Left renal cortex interstitium (tissue), 4 donors: ENCODE data around the gene DIP2C. TPM values are rescaled to one million over a fixed set of nuclear protein-coding genes. Genes with fewer than 3 reads are reported as not detected.
"Not testable (repeated sequence)": the region's sequence is repeated elsewhere in the genome, so short reads cannot be mapped to it uniquely, and the experiment has no call there.

ENCODE experiments used
- DNase-seq, 4 donors: peaks; one replicate each; pipeline ENCODE4 v3.0.0-alpha.2; 2013; ENCODE audit warnings: low read depth in 4 of 4, low spot score in 2 of 4, missing footprints in 1 of 4
- polyA plus RNA-seq, 4 donors: library from polyadenylated mRNA; unstranded; fragments of 120-200 nt; gene quantifications; one replicate each; pipeline ENCODE4 v1.2.1, GENCODE V29; 2013; ENCODE audit not compliant: insufficient read length in 4 of 4

DIP2C gene
- polyA plus RNA-seq, 4 donors: 19.4 to 23.6 (median 20.2) TPM

- not testable (repeated sequence) for DNase-seq
Measured at GRCh38 chr10:584497-585290, 104.8 kb downstream of the DIP2C start.

GRCh38 chr10:583433-583832 lies 106.0 kb downstream of the DIP2C start:
- DNase-seq: no peak

GRCh38 chr10:581776-582330 lies 107.6 kb downstream of the DIP2C start:
- DNase-seq: no peak

- no peak for DNase-seq
Measured at GRCh38 chr10:580778-581177, 108.7 kb downstream of the DIP2C start.

- DNase-seq: no peak
Measured at GRCh38 chr10:576130-576465, 113.4 kb downstream of the DIP2C start.

GRCh38 chr10:575402-576129 lies 113.9 kb downstream of the DIP2C start:
- no peak for DNase-seq

- no peak for DNase-seq
Measured at GRCh38 chr10:572696-573095, 116.8 kb downstream of the DIP2C start.

GRCh38 chr10:571688-572451 lies 117.6 kb downstream of the DIP2C start:
- DNase-seq: no peak

GRCh38 chr10:571166-571565 lies 118.3 kb downstream of the DIP2C start:
- no peak for DNase-seq

- DNase-seq: no peak
Measured at GRCh38 chr10:570628-571163, 118.8 kb downstream of the DIP2C start.

GRCh38 chr10:569961-570627 lies 119.4 kb downstream of the DIP2C start:
- no peak for DNase-seq

- DNase-seq: no peak
Measured at GRCh38 chr10:568848-569247, 120.6 kb downstream of the DIP2C start.

- DNase-seq: no peak
Measured at GRCh38 chr10:567869-568268, 121.6 kb downstream of the DIP2C start.

- no peak for DNase-seq
Measured at GRCh38 chr10:566241-566885, 123.1 kb downstream of the DIP2C start.

GRCh38 chr10:565676-566075 lies 123.8 kb downstream of the DIP2C start:
- DNase-seq: no peak

GRCh38 chr10:565146-565545 lies 124.3 kb downstream of the DIP2C start:
- no peak for DNase-seq

GRCh38 chr10:563827-564226 lies 125.6 kb downstream of the DIP2C start:
- DNase-seq: no peak

GRCh38 chr10:562142-562541 lies 127.3 kb downstream of the DIP2C start:
- no peak for DNase-seq

- DNase-seq: no peak
Measured at GRCh38 chr10:561721-562120, 127.7 kb downstream of the DIP2C start.
